ENCODE data around the gene POLL. TPM values are rescaled to one million over a fixed set of nuclear protein-coding genes. Genes with fewer than 3 reads are reported as not detected.

Gene POLL
- total RNA-seq, 1 experiment from 2014 or later = 32.6 TPM

DNA sequence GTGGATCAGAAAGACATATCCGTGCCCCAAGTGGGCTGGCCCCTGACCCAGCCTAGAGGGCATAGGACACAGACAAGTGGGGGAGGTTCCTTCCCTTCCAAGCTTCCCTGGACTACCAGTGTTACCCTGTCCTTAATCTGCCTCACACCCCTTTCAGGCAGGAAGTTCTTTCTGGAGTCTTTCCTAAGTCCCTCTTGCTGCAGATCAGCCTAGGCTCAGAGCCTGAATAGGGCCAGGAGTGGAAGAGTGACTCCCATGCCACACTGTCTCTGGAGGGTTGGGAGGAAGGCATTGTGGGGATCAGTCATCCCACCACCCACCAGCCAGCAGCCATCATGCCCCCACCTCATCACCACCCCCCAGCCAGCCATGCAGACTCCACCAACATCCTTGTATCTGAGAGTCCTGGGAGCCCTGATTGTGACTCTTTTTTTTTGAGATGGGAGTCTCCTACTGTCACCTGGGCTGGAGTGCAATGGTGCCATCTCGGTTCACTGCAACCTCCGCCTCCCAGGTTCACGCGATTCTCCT is 22.6 kb downstream of the POLL start:
- in situ Hi-C loops (cut with HindIII; ENCODE audit: low pct_unique_long_range_greater_than_20kb, low sequenced_read_pairs) = no loop called here
- DNase-seq (ENCODE audit: low read depth) = no peak

DNA sequence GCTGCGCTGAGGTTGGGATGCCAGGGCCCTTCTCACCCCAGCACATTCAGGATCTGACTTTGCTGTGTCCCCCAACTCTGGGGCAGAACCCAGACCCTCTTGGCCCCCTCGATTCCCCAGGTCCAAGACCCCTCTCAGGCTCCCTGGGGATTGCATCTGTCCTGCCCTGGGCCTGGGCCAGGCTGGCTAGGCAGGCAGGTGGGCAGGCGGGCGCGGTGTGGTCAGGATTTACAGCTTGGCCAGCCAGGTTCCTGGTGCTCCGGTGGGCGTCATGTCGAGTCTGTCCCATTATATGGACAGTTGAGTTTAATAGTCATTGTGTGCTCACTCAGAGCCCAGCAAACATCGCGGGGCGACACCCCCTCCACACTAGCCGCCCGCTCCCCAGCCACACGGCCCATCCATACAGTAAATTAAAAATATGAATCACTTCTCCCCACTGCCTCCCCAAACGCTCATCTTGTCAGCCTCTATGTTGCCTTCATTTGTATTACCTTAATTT is 23.5 kb downstream of the POLL start:
- DNase-seq (ENCODE audit: low read depth) = no peak
- in situ Hi-C loops (cut with HindIII; ENCODE audit: low pct_unique_long_range_greater_than_20kb, low sequenced_read_pairs) = no loop called here

DNA sequence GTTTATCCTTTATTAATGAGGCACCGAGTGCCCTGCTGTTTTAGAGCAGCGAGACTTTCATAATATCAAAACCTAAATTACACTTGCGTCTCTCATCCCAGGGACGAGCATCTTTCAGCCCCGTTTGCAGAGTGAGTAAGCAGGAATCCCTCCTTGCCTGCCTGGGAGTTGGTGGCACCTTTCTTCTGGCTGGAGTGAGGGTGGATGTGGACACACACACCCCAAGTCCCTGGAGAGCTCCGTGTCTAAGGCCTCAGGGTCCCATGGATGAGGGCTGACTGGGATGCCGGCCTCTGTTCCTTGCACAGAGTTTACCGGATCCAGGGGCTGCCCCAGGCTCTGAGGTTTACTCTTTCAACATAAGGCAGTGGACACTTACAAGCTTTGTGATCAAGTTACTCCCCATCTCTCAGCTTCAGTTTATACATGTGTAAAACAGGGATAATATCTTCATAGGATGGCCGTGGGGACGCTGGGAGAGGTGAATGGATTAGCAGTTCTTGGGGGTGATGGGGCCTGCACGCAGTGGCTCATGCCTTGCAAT is 24.5 kb downstream of the POLL start:
- in situ Hi-C loops (cut with HindIII; ENCODE audit: low pct_unique_long_range_greater_than_20kb, low sequenced_read_pairs) = no loop called here
- no peak for DNase-seq (ENCODE audit: low read depth)

DNA sequence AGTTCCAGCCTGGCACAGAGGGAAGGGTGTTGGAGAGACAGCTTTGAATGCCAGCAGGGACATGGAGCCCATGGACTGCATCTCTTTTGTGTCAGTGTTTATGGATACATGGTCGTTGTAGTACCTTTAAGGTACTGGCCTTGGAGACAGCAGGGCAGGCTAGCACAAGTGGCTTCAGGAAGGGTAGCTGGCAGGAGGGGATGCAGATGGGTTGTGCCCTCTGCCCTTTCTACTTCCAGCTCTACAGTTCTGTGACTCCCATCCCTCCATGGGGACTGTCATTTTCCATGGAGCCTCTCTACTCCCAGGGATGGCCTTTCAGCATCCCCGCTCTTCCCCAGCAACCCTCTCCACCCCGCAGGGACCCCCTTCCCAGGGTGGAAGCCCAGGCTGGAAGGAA is 25.1 kb downstream of the POLL start:
- DNase-seq (ENCODE audit: low read depth) = no peak
- in situ Hi-C loops (cut with HindIII; ENCODE audit: low pct_unique_long_range_greater_than_20kb, low sequenced_read_pairs) = no loop called here

DNA sequence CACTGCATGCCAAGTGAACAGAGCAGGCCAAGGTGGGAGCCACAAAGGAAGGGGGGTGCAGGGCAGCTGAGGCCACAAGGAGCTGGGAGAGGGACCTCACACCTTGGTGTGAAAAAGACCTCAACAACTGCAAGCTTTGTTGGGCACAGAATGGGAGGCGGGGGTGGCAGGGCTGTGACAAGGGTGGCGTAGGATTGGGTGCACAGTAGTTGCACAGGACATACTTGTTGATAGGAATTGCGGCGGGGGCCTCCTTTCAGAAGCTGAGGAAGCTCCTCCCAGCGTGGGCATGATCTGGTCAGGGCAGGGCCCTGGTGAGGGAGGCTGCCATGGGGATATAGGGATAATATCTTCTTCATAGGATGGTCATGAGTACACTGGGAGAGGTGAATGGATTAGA is 25.8 kb downstream of the POLL start:
- DNase-seq (ENCODE audit: low read depth) = no peak
- in situ Hi-C loops (cut with HindIII; ENCODE audit: low pct_unique_long_range_greater_than_20kb, low sequenced_read_pairs) = no loop called here

DNA sequence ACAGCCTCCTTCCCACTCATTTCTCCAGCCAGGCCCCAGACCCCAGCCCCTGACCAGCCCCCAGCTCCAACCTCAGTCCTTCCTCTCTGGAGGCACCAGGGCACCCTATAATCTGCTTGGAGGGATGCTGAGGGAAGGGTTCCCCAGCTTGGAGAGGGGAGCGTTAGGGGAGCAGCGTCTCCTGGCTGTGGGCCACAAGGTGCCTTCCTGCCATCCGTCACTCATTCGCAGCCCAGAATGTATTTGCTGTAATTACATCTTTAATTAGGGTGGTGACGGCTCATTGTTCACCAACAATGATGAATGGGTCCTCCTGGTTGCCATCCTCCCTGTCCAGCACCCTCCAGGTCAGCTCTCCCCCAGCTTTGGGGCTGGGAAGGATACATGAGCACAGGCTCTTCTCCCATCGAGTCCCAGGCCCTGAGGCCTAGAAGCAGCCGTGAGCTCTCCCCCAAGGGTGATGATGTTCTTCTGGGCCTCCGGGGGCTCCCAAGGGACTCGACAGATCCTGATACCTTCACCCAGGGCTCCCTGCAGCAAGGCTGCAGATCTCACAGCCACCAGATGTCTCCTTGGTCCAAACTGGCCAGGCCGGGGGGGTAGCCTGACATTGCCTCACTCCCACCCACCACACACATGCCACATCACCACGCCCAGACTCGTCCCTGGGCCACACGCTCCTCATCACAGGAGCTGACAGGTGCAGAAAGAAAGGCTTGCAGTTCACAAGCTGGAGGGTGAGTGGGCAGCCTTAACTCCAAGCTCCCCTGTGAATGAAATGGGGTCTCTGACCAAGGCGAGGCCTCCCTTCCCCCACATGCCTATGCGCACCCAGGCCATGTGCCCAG is 26.8 kb downstream of the POLL start:
- in situ Hi-C loops (cut with HindIII; ENCODE audit: low pct_unique_long_range_greater_than_20kb, low sequenced_read_pairs) = no loop called here
- DNase-seq (ENCODE audit: low read depth) = no peak

DNA sequence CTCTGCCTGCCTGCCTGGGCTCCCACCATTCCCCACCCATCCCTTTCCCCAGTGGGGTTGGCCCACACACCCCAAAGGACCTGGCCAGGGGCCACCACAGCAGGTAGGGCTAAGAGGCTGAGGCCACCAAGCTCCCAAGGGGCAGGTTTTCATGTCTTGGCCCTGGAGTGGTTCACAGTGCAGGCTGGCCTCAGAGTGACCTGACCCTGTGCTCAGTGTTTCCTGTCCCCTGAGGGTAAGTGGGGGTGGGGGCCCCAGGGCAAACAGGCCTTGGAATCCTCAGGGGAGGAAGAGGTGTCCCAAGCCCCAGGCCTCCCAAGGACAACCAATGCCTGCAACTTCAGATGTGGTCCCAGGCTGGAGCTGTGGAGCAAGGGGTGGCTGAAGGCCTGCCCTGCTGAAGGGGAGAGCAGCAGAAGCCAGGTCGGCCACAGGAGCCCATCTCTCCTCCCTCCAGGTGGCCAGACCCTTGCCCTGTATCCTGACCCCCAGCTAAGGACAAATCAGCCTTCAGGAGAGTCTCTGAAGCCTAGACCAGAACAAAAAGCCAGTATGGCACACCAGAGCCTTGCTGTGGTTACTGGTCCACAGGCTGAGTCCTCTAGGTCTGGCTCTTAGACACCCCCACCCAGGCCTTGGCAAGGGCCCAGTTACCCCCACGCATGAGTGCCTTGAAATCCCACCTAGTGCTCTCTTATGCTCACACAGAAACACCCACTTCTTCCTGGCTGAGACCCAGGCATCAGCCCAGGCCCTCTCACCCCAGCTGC is 27.6 kb downstream of the POLL start:
- in situ Hi-C loops (cut with HindIII; ENCODE audit: low pct_unique_long_range_greater_than_20kb, low sequenced_read_pairs) = no loop called here
- no peak for DNase-seq (ENCODE audit: low read depth)

DNA sequence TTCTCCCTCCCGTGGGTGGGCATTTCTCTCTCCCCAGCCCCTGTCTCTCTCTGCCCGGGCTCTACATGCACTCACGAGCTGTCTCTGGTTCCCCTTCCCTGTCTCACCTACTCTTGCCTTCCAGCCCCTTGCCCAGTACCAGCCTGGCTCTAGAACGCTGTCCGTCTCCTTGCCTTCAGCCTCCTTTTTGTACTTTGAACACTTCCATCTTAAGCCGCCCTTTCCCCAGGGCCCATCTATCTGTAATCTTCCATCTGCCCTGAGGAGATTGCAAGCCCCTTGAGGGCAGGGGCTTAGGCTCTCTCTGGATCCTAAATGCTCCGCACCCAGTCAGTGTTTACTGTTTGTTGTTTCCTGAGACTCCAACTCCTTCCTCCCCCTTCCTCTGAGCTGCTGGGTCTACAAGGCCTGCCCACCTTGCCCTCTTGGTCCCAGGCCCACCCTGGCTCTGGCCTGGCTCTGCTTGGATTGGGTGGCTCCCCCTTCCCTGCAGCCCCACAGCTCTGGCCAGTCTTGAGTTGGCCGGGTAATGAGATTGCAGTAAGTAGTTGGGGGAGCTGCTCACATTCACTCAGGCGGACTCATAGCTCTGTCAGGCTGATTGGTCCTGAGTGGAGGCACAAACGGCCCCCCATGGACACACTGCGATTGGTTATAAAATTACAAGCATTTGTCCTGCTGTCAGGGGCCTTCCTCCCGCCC is 28.3 kb downstream of the POLL start:
- in situ Hi-C loops (cut with HindIII; ENCODE audit: low pct_unique_long_range_greater_than_20kb, low sequenced_read_pairs) = no loop called here
- no peak for DNase-seq (ENCODE audit: low read depth)

DNA sequence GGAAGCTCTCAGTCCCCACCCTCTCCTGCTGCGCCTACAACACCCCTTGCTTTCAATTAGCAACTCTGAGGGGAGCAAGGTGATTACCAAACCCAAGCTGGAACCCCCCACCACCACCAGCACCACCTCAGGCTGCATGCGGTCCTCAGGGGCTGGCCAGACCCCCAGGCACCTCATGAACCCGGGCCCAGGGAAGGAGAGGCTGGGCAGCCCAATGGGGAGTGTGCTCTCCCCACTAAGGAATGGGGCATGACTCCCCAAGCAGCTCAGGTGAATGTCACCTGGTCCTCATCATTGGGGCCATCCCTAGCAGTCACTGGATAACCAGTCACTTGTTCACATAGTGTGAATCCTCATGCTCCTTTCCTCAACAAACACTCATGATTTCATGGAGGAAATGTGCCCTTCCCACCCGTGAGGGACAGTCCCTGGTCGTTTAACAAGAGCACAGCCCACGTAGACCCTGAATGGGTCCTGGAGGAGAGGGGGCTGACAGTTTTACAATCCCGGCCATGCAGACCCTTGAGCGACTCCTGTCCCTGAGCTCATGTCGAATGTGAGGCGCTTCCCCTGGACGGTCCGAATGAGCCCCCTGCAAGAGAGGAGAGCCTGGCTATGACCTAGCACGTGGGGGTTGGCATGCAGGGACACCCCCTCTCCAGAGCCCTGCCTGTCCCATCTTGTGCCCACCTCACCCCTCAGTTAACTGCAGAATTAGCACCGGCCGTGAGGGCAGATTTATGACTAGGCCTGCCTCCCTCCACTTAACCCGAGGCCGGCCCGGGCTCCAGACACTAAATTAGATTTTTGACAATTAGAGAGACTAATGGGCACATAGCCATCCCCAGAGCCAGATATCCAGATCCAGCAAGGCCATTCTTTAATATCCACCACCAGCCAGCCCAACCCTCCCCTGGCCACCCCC is 29.1 kb downstream of the POLL start:
- no peak for DNase-seq (ENCODE audit: low read depth)
- in situ Hi-C loops (cut with HindIII; ENCODE audit: low pct_unique_long_range_greater_than_20kb, low sequenced_read_pairs) = no loop called here

DNA sequence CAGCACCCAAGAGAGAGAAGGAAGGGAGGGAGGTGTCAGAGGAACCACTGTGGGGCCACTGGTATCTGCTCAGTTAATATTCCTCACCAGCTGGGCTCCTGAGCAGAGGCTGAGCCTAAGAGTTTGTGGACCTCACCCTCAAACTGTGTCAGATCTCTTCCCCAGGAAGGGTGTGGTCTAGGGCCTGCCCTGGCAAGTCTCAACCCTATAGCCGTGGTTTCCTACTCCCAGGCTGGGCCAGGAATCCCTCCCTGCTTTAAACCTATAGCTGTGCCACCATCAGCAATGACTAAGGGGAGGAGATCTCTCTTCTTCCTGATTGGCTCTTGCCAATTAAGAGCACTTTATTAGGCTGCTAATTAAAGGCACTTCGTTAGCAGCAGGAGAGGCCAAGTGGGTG is 29.9 kb downstream of the POLL start:
- no peak for DNase-seq (ENCODE audit: low read depth)
- in situ Hi-C loops (cut with HindIII; ENCODE audit: low pct_unique_long_range_greater_than_20kb, low sequenced_read_pairs) = no loop called here

DNA sequence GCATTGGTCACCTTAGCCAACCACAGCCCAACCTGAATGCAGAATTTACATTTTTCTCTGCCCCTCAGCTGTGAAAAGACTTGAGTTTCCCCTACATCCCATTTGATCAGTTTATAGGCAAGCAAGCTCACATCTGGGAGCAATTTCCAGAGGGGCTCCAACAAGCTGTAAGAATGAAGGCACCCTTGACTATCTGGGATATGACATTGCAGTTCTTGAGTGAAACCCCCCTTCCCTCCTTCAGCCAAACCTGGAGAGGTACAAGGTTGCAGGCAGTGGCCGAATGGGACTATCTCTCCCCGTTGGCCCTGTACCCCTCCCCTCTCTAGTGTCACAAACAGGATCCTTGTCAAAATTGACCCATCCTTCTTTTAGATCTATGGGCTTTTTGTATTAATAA is 30.5 kb downstream of the POLL start:
- in situ Hi-C loops (cut with HindIII; ENCODE audit: low pct_unique_long_range_greater_than_20kb, low sequenced_read_pairs) = no loop called here

DNA sequence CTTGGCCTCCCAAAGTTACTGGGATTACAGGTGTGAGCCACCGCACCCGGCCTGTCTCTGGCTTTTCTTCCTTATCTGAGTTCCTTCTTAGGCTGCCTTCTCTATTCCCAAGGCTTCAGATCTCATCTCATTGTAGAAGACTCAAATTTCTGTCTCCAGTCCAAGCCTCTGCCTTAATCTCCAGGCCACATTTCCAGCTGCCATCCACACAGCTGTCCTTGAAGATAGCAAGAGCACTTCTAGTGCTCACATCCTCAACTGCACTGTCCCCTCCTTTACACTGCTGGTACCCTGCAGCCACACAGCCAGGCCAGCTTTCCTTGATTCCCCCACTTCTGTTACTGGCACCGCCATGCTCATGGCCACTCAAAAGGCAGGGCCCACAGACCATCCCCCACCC is 35.6 kb downstream of the POLL start:
- in situ Hi-C loops (cut with HindIII; ENCODE audit: low pct_unique_long_range_greater_than_20kb, low sequenced_read_pairs) = no loop called here
- no peak for DNase-seq (ENCODE audit: low read depth)

More for the DNA sequence above, 30.5 kb downstream of the POLL start:
- no peak for DNase-seq (ENCODE audit: low read depth)

DNA sequence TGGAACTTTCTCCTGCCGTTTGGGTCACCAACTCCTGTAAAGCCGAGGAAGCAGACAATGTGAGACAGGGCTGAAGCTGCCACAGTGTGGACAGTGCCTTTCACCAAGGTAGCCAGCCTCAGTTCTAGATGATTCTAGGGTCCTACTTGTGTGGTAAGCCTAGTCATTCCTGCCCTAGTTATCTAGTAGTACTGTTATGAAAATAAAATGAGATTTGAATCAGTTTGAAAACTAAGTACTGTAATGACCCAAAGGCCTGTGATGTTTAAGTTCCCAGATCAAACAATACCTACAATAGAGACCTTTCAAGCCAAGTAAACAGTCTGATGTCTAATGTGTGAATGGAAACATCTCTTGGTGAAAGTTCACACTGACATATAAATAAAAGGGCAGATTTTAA is 37.1 kb downstream of the POLL start:
- in situ Hi-C loops (cut with HindIII; ENCODE audit: low pct_unique_long_range_greater_than_20kb, low sequenced_read_pairs) = no loop called here
- DNase-seq (ENCODE audit: low read depth) = no peak

DNA sequence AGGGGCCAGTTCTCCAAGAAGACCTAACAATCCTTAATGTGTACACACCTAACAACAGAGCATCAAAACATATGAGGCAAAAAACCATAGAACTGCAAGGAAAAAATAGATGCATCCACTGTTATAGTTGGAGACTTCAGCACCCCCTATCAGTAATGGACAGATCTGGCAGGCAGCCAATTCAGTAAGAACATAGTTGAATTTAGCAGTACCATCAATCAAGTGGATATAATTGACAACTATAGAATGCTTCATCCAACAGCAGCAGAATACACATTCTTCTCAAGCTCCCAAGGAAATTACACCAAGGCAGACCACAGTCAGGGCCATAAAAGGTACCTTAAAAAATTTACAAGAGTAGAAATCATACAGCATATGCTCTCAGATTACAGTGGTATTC is 42.2 kb downstream of the POLL start:
- in situ Hi-C loops (cut with HindIII; ENCODE audit: low pct_unique_long_range_greater_than_20kb, low sequenced_read_pairs) = no loop called here
- no peak for DNase-seq (ENCODE audit: low read depth)

DNA sequence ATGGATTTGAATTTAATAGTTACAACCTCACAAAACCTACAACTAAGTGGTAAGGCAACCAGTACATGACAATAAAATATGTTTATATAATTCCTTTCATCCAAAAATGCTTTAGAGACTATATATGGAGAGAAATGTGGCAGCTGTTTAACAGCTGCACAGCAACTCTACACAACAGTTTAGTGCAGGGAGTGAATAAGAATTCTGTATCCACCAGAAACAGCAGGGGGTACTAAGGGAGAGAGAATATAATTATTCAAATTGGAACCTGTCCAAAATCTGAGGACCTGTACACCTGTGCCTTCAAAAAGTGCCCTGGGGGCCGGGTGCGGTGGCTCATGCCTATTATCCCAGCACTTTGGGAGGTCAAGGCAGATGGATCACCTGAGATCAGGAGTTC is 49.6 kb downstream of the POLL start:
- DNase-seq (ENCODE audit: low read depth) = no peak
- in situ Hi-C loops (cut with HindIII; ENCODE audit: low pct_unique_long_range_greater_than_20kb, low sequenced_read_pairs) = no loop called here

DNA sequence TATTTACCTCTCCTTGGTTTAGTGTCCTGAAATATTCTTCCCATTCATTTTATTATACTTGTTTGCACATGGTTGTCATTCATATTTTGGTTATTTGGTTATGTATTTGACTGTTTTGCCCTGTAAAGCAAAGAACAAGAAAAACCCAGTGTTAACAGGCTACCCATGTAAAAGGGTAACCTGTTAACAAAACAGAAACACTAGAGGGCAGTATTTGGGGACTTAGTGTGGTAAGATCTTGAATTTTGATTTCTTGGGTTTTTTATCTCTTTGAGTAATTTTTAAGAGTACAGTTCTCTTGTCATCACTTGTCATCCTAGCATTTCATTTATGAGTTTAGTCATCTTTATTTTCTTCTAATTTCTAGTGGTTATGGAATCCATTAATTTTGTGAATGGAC is 51.3 kb downstream of the POLL start:
- peak; percentile 8 for DNase-seq (ENCODE audit: low read depth)

DNA sequence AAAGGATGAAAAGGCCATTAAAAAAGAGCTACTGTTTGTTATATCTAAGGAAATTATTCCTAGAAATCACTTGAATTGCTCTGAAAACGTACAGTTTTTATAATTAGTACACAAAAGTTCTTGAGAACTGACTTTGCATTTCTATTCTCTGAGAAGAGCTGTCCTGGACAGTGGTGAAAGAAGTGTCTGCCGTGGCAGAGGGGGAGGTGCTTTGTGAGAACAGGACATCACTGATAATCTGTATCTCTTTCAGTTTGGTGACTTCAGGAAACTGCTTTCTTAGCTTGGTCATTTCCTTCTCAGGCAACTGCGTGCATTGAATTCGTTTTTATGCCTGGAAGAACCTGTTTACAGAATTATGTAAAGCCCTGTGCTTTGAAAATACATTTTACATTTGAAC is 52.1 kb downstream of the POLL start:
- in situ Hi-C loops (cut with HindIII; ENCODE audit: low pct_unique_long_range_greater_than_20kb, low sequenced_read_pairs) = no loop called here
- no peak for DNase-seq (ENCODE audit: low read depth)

More for the DNA sequence above, 51.3 kb downstream of the POLL start:
- in situ Hi-C loops (cut with HindIII; ENCODE audit: low pct_unique_long_range_greater_than_20kb, low sequenced_read_pairs) = no loop called here
